ENCODE data around the gene NFASC.

NFASC gene

GRCh38 chr1:205009670-205010069 is 139.0 kb downstream of the NFASC start:
- ChIA-PET POLR2A (no interaction called here), CTCF (interaction anchor here (0.6 kb wide), 1 partner anchor 409 kb away, joined by 3 read pairs; no protein-coding TSS in a partner anchor)
- H3K4me1 ChIP-seq (ENCODE audit: control insufficient read depth, insufficient read depth, low read length): no peaks in the 10 kb centered on the region

More at GRCh38 chr1:205009670-205010069, 139.0 kb downstream of the NFASC start:
- no peak for TF ChIP-seq ZNF311 (tag by site-specific recombination; IDR thresholded peaks at IDR 0.05; ENCODE audit: borderline replicate concordance)
- TF ChIP-seq PRDM4 (tag by site-specific recombination; IDR thresholded peaks at IDR 0.05): no peak
- TF ChIP-seq ZNF324 (tag by site-specific recombination; IDR thresholded peaks at IDR 0.05): no peak
- no peak for TF ChIP-seq ZBTB7A (tag by site-specific recombination; IDR thresholded peaks at IDR 0.05; ENCODE audit: low read depth)
- no peak for TF ChIP-seq ZNF692 (tag by site-specific recombination; IDR thresholded peaks at IDR 0.05)
- no peak for TF ChIP-seq ZNF280C (tag by site-specific recombination; IDR thresholded peaks at IDR 0.05)
- no peak for TF ChIP-seq ZNF843 (tag by site-specific recombination; IDR thresholded peaks at IDR 0.05)
- TF ChIP-seq ZNF341 (tag by site-specific recombination; IDR thresholded peaks at IDR 0.05; ENCODE audit: low read depth): no peak
- no peak for TF ChIP-seq ZNF555 (tag by site-specific recombination; conservative IDR thresholded peaks at IDR 0.05)
- no peak for TF ChIP-seq ZNF600 (tag by site-specific recombination; IDR thresholded peaks at IDR 0.05)
- no peak for TF ChIP-seq ZXDB (tag by site-specific recombination; IDR thresholded peaks at IDR 0.05)
- no peak for TF ChIP-seq ZNF274 (IDR thresholded peaks at IDR 0.05; ENCODE audit: low read length)
- no peak for TF ChIP-seq ZNF274 (tag by site-specific recombination; IDR thresholded peaks at IDR 0.05; ENCODE audit: borderline replicate concordance)
- TF ChIP-seq ZFP3 (tag by site-specific recombination; IDR thresholded peaks at IDR 0.05; ENCODE audit: low read depth): no peak
- no peak for TF ChIP-seq ZNF416 (tag by site-specific recombination; IDR thresholded peaks at IDR 0.05)
- no peak for TF ChIP-seq EGR2 (tag by site-specific recombination; IDR thresholded peaks at IDR 0.05; ENCODE audit: low read depth)
- no peak for TF ChIP-seq TSHZ1 (tag by site-specific recombination; IDR thresholded peaks at IDR 0.05; ENCODE audit: borderline replicate concordance)
- no peak overlapping the region for H3K27ac ChIP-seq (ENCODE audit: extremely low read depth, low read depth, low read length)
- H3K36me3 ChIP-seq (ENCODE audit: control insufficient read depth in 2 of 2, insufficient read depth in 1 of 2, low read length in 2 of 2): no peaks in the 10 kb centered on the region
- no peaks in the 10 kb centered on the region for H3K9me3 ChIP-seq (ENCODE audit: control insufficient read depth, insufficient read depth, low read depth, low read length)
- no peak overlapping the region for H3K4me3 ChIP-seq (ENCODE audit: low read depth, low read length)
